ENCODE measurements around the gene SDHD. TPM values are rescaled to one million over a fixed set of nuclear protein-coding genes. Genes with fewer than 3 reads are reported as not detected.

The SDHD gene
- total and polyA plus RNA-seq, 2 donors (not counting 3 experiments of a cell fraction or from before 2014, with no cell fraction given): 72.3 to 169 TPM

GRCh38 chr11:112050721-112051120 is 36.0 kb upstream of the SDHD start:
- TF ChIP-seq EZH2 (IDR thresholded peaks at IDR 0.05; ENCODE audit: borderline replicate concordance, low read depth, low read length, severe bottlenecking): no peak
- TF ChIP-seq MAX (IDR thresholded peaks at IDR 0.05; ENCODE audit: insufficient read depth, insufficient read length): no peak
- no peak for TF ChIP-seq MYC (IDR thresholded peaks at IDR 0.05; ENCODE audit: low read depth, low read length)
- TF ChIP-seq FOS (IDR thresholded peaks at IDR 0.05; ENCODE audit: borderline replicate concordance, insufficient read depth, low read length): no peak
- no peak for TF ChIP-seq CTCF (IDR thresholded peaks at IDR 0.05; ENCODE audit: extremely low read depth in 1 of 2, insufficient read depth in 1 of 2, low read depth in 1 of 2, low read length in 2 of 2)
- no peak for TF ChIP-seq JUN (IDR thresholded peaks at IDR 0.05; ENCODE audit: borderline replicate concordance, insufficient read depth, insufficient read length, low read depth)
- TF ChIP-seq POLR2A (IDR thresholded peaks at IDR 0.05; ENCODE audit: low read depth, low read length): no peak
- TF ChIP-seq POLR2AphosphoS5 (IDR thresholded peaks at IDR 0.05; ENCODE audit: insufficient read depth, low read depth, low read length): no peak
- no peak for TF ChIP-seq GATA2 (IDR thresholded peaks at IDR 0.05; ENCODE audit: insufficient read depth, insufficient read length, low read depth, low read length)
- H3K9me1 ChIP-seq (replicated peaks; ENCODE audit: control insufficient read depth, extremely low read depth, insufficient read depth, low read length): no peaks in the 10 kb centered on the region
- no peak overlapping the region for H2AFZ ChIP-seq (ENCODE audit: low read depth, low read length)
- FAIRE-seq (no peak), DNase-seq (ENCODE audit: low read depth, low spot score) (no peak)
- no peak overlapping the region for H3K4me2 ChIP-seq (ENCODE audit: insufficient read depth, low read length)
- ChIA-PET CTCF (no interaction called here), POLR2A (interaction anchor here (0.6 kb wide), 1 partner anchor 21 kb away, joined by 4 read pairs; no protein-coding TSS in a partner anchor)
- H3K4me3 ChIP-seq (replicated peaks in 1 of 3; ENCODE audit: insufficient read depth in 1 of 3, low read depth in 1 of 3, low read length in 3 of 3): no peak overlapping the region
- intact Hi-C loops (cut with micrococcal nuclease): no loop called here
- peaks cover 7% of the 10 kb centered on the region for H3K79me2 ChIP-seq (ENCODE audit: control insufficient read depth, insufficient read depth, low read length)
- H3K36me3 ChIP-seq (ENCODE audit: control insufficient read depth in 2 of 2, extremely low read depth in 1 of 2, insufficient read depth in 2 of 2, low read length in 2 of 2): peaks cover 3 to 14% of the 10 kb centered on the region in 2 experiments
- no peak overlapping the region for H3K27ac ChIP-seq (ENCODE audit: insufficient read depth, low read depth, low read length)
- dilution Hi-C loops (cut with MboI; ENCODE audit: extremely low pct_ligation_motif_present, low sequenced_read_pairs): no loop called here
- peaks cover 10% of the 10 kb centered on the region for H3K4me1 ChIP-seq (ENCODE audit: control insufficient read depth, extremely low read depth, insufficient read depth, low read length)
- no TSS peak for BruUV-seq (replicated peaks)
- no peaks in the 10 kb centered on the region for H4K20me1 ChIP-seq (replicated peaks; ENCODE audit: control insufficient read depth, extremely low read depth, insufficient read depth, low read length)
- H3K9ac ChIP-seq (replicated peaks; ENCODE audit: extremely low read depth, insufficient read depth, low read length): no peak overlapping the region
- H3K27me3 ChIP-seq (ENCODE audit: control insufficient read depth in 2 of 2, insufficient read depth in 2 of 2, low read length in 2 of 2): no peaks in the 10 kb centered on the region
- H3K9me3 ChIP-seq (replicated peaks; ENCODE audit: control insufficient read depth, insufficient read depth, low read length): no peaks in the 10 kb centered on the region
